GM11168 (cell line): ENCODE data around the gene TMEM164.

Experiments used
- in situ Hi-C: fragments of 300-500 bp; cut with MboI; formaldehyde crosslinking; loops from one replicate; pipeline ENCODE4 v1.12.0; 2022; ENCODE audit warnings: low sequenced_read_pairs; ENCODE audit not compliant: unreplicated experiment

TMEM164 gene

GRCh38 chrX:110062919-110063318 lies 60.0 kb downstream of the TMEM164 start:
- in situ Hi-C loops: no loop called here

- in situ Hi-C loops: no loop called here
These were observed 63.7 kb downstream of the TMEM164 start for GRCh38 chrX:110066488-110067225.

- in situ Hi-C loops: no loop called here
These were observed 68.1 kb downstream of the TMEM164 start for GRCh38 chrX:110070970-110071369.

- in situ Hi-C loops: no loop called here
These were observed 78.4 kb downstream of the TMEM164 start for GRCh38 chrX:110081320-110081719.

- in situ Hi-C loops: no loop called here
These were observed 78.8 kb downstream of the TMEM164 start for GRCh38 chrX:110081740-110082139.

GRCh38 chrX:110082161-110082560 lies 79.2 kb downstream of the TMEM164 start:
- in situ Hi-C loops: no loop called here

GRCh38 chrX:110086162-110086915 lies 83.4 kb downstream of the TMEM164 start:
- in situ Hi-C loops: no loop called here

- in situ Hi-C loops: no loop called here
These were observed 84.1 kb downstream of the TMEM164 start for GRCh38 chrX:110086916-110087484.

- in situ Hi-C loops: no loop called here
These were observed 84.8 kb downstream of the TMEM164 start for GRCh38 chrX:110087485-110088356.

- in situ Hi-C loops: no loop called here
These were observed 86.9 kb downstream of the TMEM164 start for GRCh38 chrX:110089656-110090403.

- in situ Hi-C loops: no loop called here
These were observed 95.0 kb downstream of the TMEM164 start for GRCh38 chrX:110097920-110098319.

- in situ Hi-C loops: no loop called here
These were observed 100.4 kb downstream of the TMEM164 start for GRCh38 chrX:110103344-110103743.

GRCh38 chrX:110104078-110104477 lies 101.2 kb downstream of the TMEM164 start:
- in situ Hi-C loops: no loop called here

- in situ Hi-C loops: no loop called here
These were observed 105.5 kb downstream of the TMEM164 start for GRCh38 chrX:110108381-110108821.

GRCh38 chrX:110114260-110114776 lies 111.4 kb downstream of the TMEM164 start:
- in situ Hi-C loops: no loop called here

GRCh38 chrX:110116066-110116980 lies 113.4 kb downstream of the TMEM164 start:
- in situ Hi-C loops: no loop called here

GRCh38 chrX:110118530-110118929 lies 115.6 kb downstream of the TMEM164 start:
- in situ Hi-C loops: no loop called here

- in situ Hi-C loops: no loop called here
These were observed 116.6 kb downstream of the TMEM164 start for GRCh38 chrX:110119480-110119879.
